ENCODE data around the gene PEAK3. TPM values are rescaled to one million over a fixed set of nuclear protein-coding genes. Genes with fewer than 3 reads are reported as not detected.

PEAK3 gene
- total and polyA plus RNA-seq, 9 of the 15 experiments (the other 6 are each of a cell fraction or from before 2014, with no cell fraction given) = 0.07 to 0.40 TPM; not detected in 7

- TF ChIP-seq EHMT2 (IDR thresholded peaks at IDR 0.05) (no peak), FOXK2 (conservative IDR thresholded peaks at IDR 0.05 in 1 of 2, IDR thresholded peaks at IDR 0.05 in 1 of 2; ENCODE audit: low read depth in 2 of 2) (no peak), RAD21 (CRISPR knock-in tag; conservative IDR thresholded peaks at IDR 0.05 in 1 of 2, IDR thresholded peaks at IDR 0.05 in 1 of 2) (peak in 1 of 2 experiments; percentile 15; a peak in 1 of 4 replicates), ZNF197 (CRISPR knock-in tag; IDR thresholded peaks at IDR 0.05; ENCODE audit: low read depth) (peak; percentile 94; the same call in 1 of the 2 replicates), HES1 (IDR thresholded peaks at IDR 0.05; ENCODE audit: low read depth) (no peak), ZNF23 (CRISPR knock-in tag; IDR thresholded peaks at IDR 0.05) (no peak), ZZZ3 (IDR thresholded peaks at IDR 0.05) (no peak), ZNF174 (CRISPR knock-in tag; IDR thresholded peaks at IDR 0.05) (no peak), NR4A1 (CRISPR knock-in tag; IDR thresholded peaks at IDR 0.05) (no peak), NR4A1 (tag; IDR thresholded peaks at IDR 0.05) (no peak), HDGF (IDR thresholded peaks at IDR 0.05) (0 out of 2 replicates have a peak, but pooled peaks have one; percentile 45), HSF4 (CRISPR knock-in tag; IDR thresholded peaks at IDR 0.05; ENCODE audit: borderline replicate concordance) (no peak), ILK (tag; IDR thresholded peaks at IDR 0.05; ENCODE audit: borderline replicate concordance, low read depth) (no peak), MBD1 (CRISPR knock-in tag; IDR thresholded peaks at IDR 0.05) (no peak), MLX (CRISPR knock-in tag; conservative IDR thresholded peaks at IDR 0.05) (no peak), SREBF1 (IDR thresholded peaks at IDR 0.05; ENCODE audit: borderline replicate concordance, low read depth, low read length) (no peak), UBTF (IDR thresholded peaks at IDR 0.05; ENCODE audit: borderline replicate concordance in 1 of 2, low read depth in 2 of 2, low read length in 2 of 2) (peak; percentile 71 to 77; a peak in 3 of 4 replicates), CHAMP1 (IDR thresholded peaks at IDR 0.05) (no peak), ZKSCAN3 (CRISPR knock-in tag; IDR thresholded peaks at IDR 0.05) (no peak)
These were observed 12.5 kb downstream of the PEAK3 start (continued) for GRCh38 chr19:2269244-2270156.
